HepG2 (cell line): ENCODE measurements around the gene CAMKMT. TPM values are rescaled to one million over a fixed set of nuclear protein-coding genes. Genes with fewer than 3 reads are reported as not detected.

Experiments
- ATAC-seq: fragments of 200-7000 bp; cut with Tn5 transposase; 3 replicates; pipeline ENCODE4 v1.9.1; 2020; ENCODE audit warnings: mild to moderate bottlenecking, moderate library complexity
- BruUV-seq: library from RNA; stranded (reverse); fragments of 400-500 nt; replicated peaks from 2 replicates; lab custom pipeline; 2021; lab: Mats Ljungman, UMichigan
- CTCF ChIA-PET: fragments of 300-600 bp; formaldehyde crosslinking; extraction: SDS; loops from one replicate; lab custom pipeline; 2021; ENCODE audit warnings: low total read pairs, inconsistent platforms, low intra/inter-chr PET ratio; lab: Yijun Ruan, JAX
- POLR2A ChIA-PET: fragments of 350-600 bp; sonication (Branson Sonifier 250); formaldehyde crosslinking; loops from one replicate; lab custom pipeline; 2020; ENCODE audit warnings: antibody characterized with exemption, inconsistent platforms; lab: Yijun Ruan, JAX
- DNase-seq: peaks from one replicate; pipeline ENCODE4 v3.0.0-alpha.2; 2015; ENCODE audit warnings: low spot score
- FAIRE-seq: peaks from 3 replicates; lab custom pipeline; 2011; peaks lifted over from hg19 to GRCh38; lab: Jason Lieb, UNC
- H2AFZ ChIP-seq: one replicate; pipeline ENCODE4 v1.6.1; 2011; ENCODE audit warnings: low read length, inconsistent platforms
- H3K27ac ChIP-seq: fragments of 300-600 bp; 3 replicates; pipeline ENCODE4 v1.8.0; 2011; ENCODE audit warnings: mixed run types, mild to moderate bottlenecking, mixed read lengths, low read length, inconsistent platforms; ENCODE audit not compliant: insufficient read depth; ENCODE audit errors: extremely low read length
- H3K27me3 ChIP-seq, 2 experiments: fragments of 200-600 bp in 1 of 2; 2 replicates in 1 of 2; 3 replicates in 1 of 2; pipeline versions ENCODE4 v1.6.0 to v1.8.0; 2011; ENCODE audit warnings: low read length in 2 of 2, mild to moderate bottlenecking in 2 of 2, moderate library complexity in 2 of 2, inconsistent platforms in 1 of 2; ENCODE audit not compliant: insufficient read depth in 2 of 2, control insufficient read depth in 1 of 2
- H3K36me3 ChIP-seq, 2 experiments: fragments of 200-600 bp in 1 of 2; replicated peaks in 1 of 2; 2 replicates in 1 of 2; 3 replicates in 1 of 2; pipeline versions ENCODE4 v1.5.1 to v1.8.0; 2011; ENCODE audit warnings: low read length in 2 of 2, inconsistent platforms in 1 of 2; ENCODE audit not compliant: insufficient read depth in 2 of 2, control insufficient read depth in 1 of 2
- H3K4me1 ChIP-seq: 2 replicates; pipeline ENCODE4 v1.5.1; 2012; ENCODE audit warnings: low read length, inconsistent platforms; ENCODE audit not compliant: insufficient read depth
- H3K4me2 ChIP-seq: 2 replicates; pipeline ENCODE4 v1.6.0; 2011; ENCODE audit warnings: low read depth, low read length, inconsistent platforms
- H3K4me3 ChIP-seq, 3 experiments: fragments of 200-600 bp in 1 of 3; sonication (generic), shearing (Covaris generic) in 1 of 3; replicated peaks in 1 of 3; 2 replicates each; pipeline ENCODE4 v1.5.1; 2011 to 2016; ENCODE audit warnings: low read length in 3 of 3, inconsistent platforms in 2 of 3, low read depth in 2 of 3, mild to moderate bottlenecking in 2 of 3, control low read depth in 1 of 3, mixed read lengths in 1 of 3; ENCODE audit not compliant: insufficient read depth in 1 of 3
- H3K79me2 ChIP-seq: one replicate; pipeline ENCODE4 v1.6.1; 2011; ENCODE audit warnings: low read length, inconsistent platforms; ENCODE audit not compliant: insufficient read depth
- H3K9ac ChIP-seq: 2 replicates; pipeline ENCODE4 v1.6.0; 2011; ENCODE audit warnings: mild to moderate bottlenecking, low read depth, low read length, inconsistent platforms; ENCODE audit not compliant: insufficient read depth
- H3K9me3 ChIP-seq: 2 replicates; pipeline ENCODE4 v1.5.1; 2012; ENCODE audit warnings: mild to moderate bottlenecking, low read length
- H4K20me1 ChIP-seq: 2 replicates; pipeline ENCODE4 v1.6.0; 2011; ENCODE audit warnings: inconsistent platforms, mild to moderate bottlenecking, low read length, moderate library complexity; ENCODE audit not compliant: insufficient read depth
- CHCHD3 ChIP-seq: sonication (generic); formaldehyde crosslinking; IDR thresholded peaks from 2 replicates; pipeline ENCODE4 v1.8.0; 2022; ENCODE audit warnings: mild to moderate bottlenecking, missing genetic modification reagents, moderate library complexity
- EED ChIP-seq: sonication (generic); formaldehyde crosslinking; IDR thresholded peaks from 2 replicates; pipeline ENCODE4 v1.5.0; 2020; ENCODE audit warnings: mild to moderate bottlenecking, missing genetic modification reagents
- IKZF1 ChIP-seq: fragments of 450-650 bp; IDR thresholded peaks from 2 replicates; pipeline ENCODE4 v1.7.1; 2016
- RFX1 ChIP-seq: fragments of 450-650 bp; IDR thresholded peaks from 2 replicates; pipeline ENCODE4 v1.6.1; 2017
- SKI ChIP-seq: fragments of 450-650 bp; IDR thresholded peaks from one replicate; pipeline ENCODE4 v1.6.1; 2018; ENCODE audit warnings: mild to moderate bottlenecking; ENCODE audit not compliant: partially characterized antibody
- TEAD3 ChIP-seq: optimal IDR thresholded peaks from 2 replicates; pipeline ENCODE3; 2016; ENCODE audit warnings: borderline replicate concordance
- THYN1 ChIP-seq: sonication (generic); formaldehyde crosslinking; IDR thresholded peaks from 2 replicates; pipeline ENCODE4 v1.8.1; 2023; ENCODE audit warnings: low read depth, mild to moderate bottlenecking, moderate library complexity, missing genetic modification reagents, borderline replicate concordance
- ZFAT ChIP-seq: sonication (generic); formaldehyde crosslinking; conservative IDR thresholded peaks from 2 replicates; pipeline ENCODE4 v1.8.1; 2023; ENCODE audit warnings: missing genetic modification reagents, inconsistent platforms
- ZNF253 ChIP-seq: sonication (generic); formaldehyde crosslinking; IDR thresholded peaks from 2 replicates; pipeline ENCODE4 v1.8.0; 2022; ENCODE audit warnings: mild to moderate bottlenecking, missing genetic modification reagents, borderline replicate concordance
- ZNF75D ChIP-seq: sonication (generic); formaldehyde crosslinking; IDR thresholded peaks from 2 replicates; pipeline ENCODE4 v1.8.1; 2023; ENCODE audit warnings: missing genetic modification reagents, mild to moderate bottlenecking, borderline replicate concordance
- ZNF891 ChIP-seq: sonication (generic); formaldehyde crosslinking; IDR thresholded peaks from 2 replicates; pipeline ENCODE4 v1.5.0; 2020; ENCODE audit warnings: mild to moderate bottlenecking, missing genetic modification reagents
- ZSCAN25 ChIP-seq: sonication (generic); formaldehyde crosslinking; IDR thresholded peaks from 2 replicates; pipeline ENCODE4 v1.8.0; 2022; ENCODE audit warnings: mild to moderate bottlenecking, missing genetic modification reagents
- WGBS: methylation state at CpG from one replicate; pipeline ENCODE4 v1.1.6; 2017; ENCODE audit warnings: low lambda C conversion rate; 5-methylcytosine and 5-hydroxymethylcytosine counted together
- in situ Hi-C: cut with HindIII; loops from 2 replicates; pipeline ENCODE4 v1.10.0; 2017; ENCODE audit warnings: low pct_unique_long_range_greater_than_20kb; ENCODE audit not compliant: extremely low pct_ligation_motif_present
- intact Hi-C: fragments of 100-400 bp; cut with micrococcal nuclease; formaldehyde crosslinking; loops from one replicate; pipeline ENCODE4 v1.10.0; 2022; ENCODE audit not compliant: unreplicated experiment
- polyA plus RNA-seq, 8 experiments: library from polyadenylated mRNA; depleted of rRNA in 3 of 8; stranded (reverse) in 7 of 8; unstranded in 1 of 8; fragments of >200 nt; fragmentation: Illumina TruSeq in 4 of 8; extraction: Trizol in 4 of 8; gene quantifications; 2 replicates each; pipeline versions ENCODE4 v1.2.1 to v1.2.3, GENCODE V29; 2011 to 2016; ENCODE audit warnings: low read depth in 4 of 8, missing spikeins in 1 of 8, mixed read lengths in 1 of 8; ENCODE audit not compliant: insufficient read depth in 1 of 8
- total RNA-seq, 5 experiments: library from RNA; depleted of rRNA; stranded (reverse); fragments of >200 nt; fragmentation: Illumina TruSeq; extraction: Trizol; gene quantifications; 2 replicates each; pipeline ENCODE4 v1.2.3, GENCODE V29; 2016; ENCODE audit warnings: low read depth in 1 of 5
- TF ChIP-seq, protein P1 (sequence below): sonication (generic); formaldehyde crosslinking; IDR thresholded peaks from 2 replicates; pipeline ENCODE4 v1.4.0; 2020; ENCODE audit warnings: missing genetic modification reagents, low read depth, mild to moderate bottlenecking, borderline replicate concordance
- TF ChIP-seq, protein P2 (sequence below): sonication (generic); formaldehyde crosslinking; IDR thresholded peaks from 2 replicates; pipeline ENCODE4 v1.4.0; 2020; ENCODE audit warnings: missing genetic modification reagents
- TF ChIP-seq, protein P3 (sequence below): sonication (generic); formaldehyde crosslinking; IDR thresholded peaks from 2 replicates; pipeline ENCODE4 v1.5.0; 2020; ENCODE audit warnings: mild to moderate bottlenecking, missing genetic modification reagents, borderline replicate concordance
- TF ChIP-seq, protein P4 (sequence below): IDR thresholded peaks from 2 replicates; pipeline ENCODE4 v1.6.1; 2012; ENCODE audit warnings: low read length, improper control_type of control experiment

CAMKMT gene
- total and polyA plus RNA-seq, 2 of the 13 experiments (the other 11 are each of a cell fraction or from before 2014, with no cell fraction given), result 6.9 to 20.8 TPM

DNA sequence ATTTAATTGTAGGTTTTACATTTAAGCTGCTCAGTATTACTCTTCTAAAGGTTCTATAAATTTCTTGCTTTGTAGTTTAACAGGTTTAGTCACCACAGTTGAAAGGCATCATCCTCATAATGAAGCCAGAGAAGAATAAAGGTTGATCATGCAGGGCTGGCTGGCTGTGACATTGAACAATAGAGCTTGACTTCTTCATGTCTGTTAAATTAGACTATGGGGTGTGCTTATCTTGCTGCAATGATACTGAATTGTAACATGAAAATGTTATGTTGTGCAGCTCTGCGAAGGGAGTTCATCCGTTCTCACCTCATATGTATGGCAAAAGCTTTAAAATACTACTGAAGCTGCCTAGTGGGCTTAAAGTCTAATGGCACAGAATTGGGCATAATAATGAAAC, 81.8 kb downstream of the CAMKMT start:
- no peaks in the 10 kb centered on the region for H3K27me3 ChIP-seq
- H3K36me3 ChIP-seq, result no peaks in the 10 kb centered on the region
- peaks cover 5% of the 10 kb centered on the region for H3K4me1 ChIP-seq
- H2AFZ ChIP-seq, result no peak overlapping the region
- H3K4me3 ChIP-seq, result no peak overlapping the region
- FAIRE-seq (no peak), ATAC-seq (no peak), DNase-seq (no peak)
- WGBS, result 99% methylated on average over 2 of the region's 2 CpGs
- POLR2A ChIA-PET, result no interaction called here
- H4K20me1 ChIP-seq, result no peaks in the 10 kb centered on the region
- H3K79me2 ChIP-seq, result no peaks in the 10 kb centered on the region
- no peaks in the 10 kb centered on the region for H3K9me3 ChIP-seq
- H3K9ac ChIP-seq, result no peak overlapping the region
- no peak overlapping the region for H3K27ac ChIP-seq
- BruUV-seq, result no TSS peak
- in situ Hi-C loops (no loop called here), intact Hi-C loops (no loop called here)
- H3K4me2 ChIP-seq, result no peak overlapping the region
- CTCF ChIA-PET, result no interaction called here
- TF ChIP-seq, protein P1, sequence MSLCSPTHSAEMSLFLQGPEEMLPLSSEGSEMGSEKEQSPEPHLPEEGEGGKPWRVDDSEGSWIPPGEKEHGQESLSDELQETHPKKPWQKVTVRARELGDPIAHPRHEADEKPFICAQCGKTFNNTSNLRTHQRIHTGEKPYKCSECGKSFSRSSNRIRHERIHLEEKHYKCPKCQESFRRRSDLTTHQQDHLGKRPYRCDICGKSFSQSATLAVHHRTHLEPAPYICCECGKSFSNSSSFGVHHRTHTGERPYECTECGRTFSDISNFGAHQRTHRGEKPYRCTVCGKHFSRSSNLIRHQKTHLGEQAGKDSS (CRISPR knock-in tag), result no peak
- TF ChIP-seq THYN1 (no peak), ZNF253 (CRISPR knock-in tag) (no peak), RFX1 (no peak), ZNF75D (CRISPR knock-in tag) (no peak), ZNF891 (CRISPR knock-in tag) (no peak), CHCHD3 (no peak), ZFAT (CRISPR knock-in tag) (no peak), ZSCAN25 (CRISPR knock-in tag) (no peak), IKZF1 (no peak), EED (CRISPR knock-in tag) (no peak), SKI (no peak), TEAD3 (CRISPR knock-in tag) (no peak)
- TF ChIP-seq, protein P2, sequence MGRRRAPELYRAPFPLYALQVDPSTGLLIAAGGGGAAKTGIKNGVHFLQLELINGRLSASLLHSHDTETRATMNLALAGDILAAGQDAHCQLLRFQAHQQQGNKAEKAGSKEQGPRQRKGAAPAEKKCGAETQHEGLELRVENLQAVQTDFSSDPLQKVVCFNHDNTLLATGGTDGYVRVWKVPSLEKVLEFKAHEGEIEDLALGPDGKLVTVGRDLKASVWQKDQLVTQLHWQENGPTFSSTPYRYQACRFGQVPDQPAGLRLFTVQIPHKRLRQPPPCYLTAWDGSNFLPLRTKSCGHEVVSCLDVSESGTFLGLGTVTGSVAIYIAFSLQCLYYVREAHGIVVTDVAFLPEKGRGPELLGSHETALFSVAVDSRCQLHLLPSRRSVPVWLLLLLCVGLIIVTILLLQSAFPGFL, result no peak
- TF ChIP-seq, protein P3, sequence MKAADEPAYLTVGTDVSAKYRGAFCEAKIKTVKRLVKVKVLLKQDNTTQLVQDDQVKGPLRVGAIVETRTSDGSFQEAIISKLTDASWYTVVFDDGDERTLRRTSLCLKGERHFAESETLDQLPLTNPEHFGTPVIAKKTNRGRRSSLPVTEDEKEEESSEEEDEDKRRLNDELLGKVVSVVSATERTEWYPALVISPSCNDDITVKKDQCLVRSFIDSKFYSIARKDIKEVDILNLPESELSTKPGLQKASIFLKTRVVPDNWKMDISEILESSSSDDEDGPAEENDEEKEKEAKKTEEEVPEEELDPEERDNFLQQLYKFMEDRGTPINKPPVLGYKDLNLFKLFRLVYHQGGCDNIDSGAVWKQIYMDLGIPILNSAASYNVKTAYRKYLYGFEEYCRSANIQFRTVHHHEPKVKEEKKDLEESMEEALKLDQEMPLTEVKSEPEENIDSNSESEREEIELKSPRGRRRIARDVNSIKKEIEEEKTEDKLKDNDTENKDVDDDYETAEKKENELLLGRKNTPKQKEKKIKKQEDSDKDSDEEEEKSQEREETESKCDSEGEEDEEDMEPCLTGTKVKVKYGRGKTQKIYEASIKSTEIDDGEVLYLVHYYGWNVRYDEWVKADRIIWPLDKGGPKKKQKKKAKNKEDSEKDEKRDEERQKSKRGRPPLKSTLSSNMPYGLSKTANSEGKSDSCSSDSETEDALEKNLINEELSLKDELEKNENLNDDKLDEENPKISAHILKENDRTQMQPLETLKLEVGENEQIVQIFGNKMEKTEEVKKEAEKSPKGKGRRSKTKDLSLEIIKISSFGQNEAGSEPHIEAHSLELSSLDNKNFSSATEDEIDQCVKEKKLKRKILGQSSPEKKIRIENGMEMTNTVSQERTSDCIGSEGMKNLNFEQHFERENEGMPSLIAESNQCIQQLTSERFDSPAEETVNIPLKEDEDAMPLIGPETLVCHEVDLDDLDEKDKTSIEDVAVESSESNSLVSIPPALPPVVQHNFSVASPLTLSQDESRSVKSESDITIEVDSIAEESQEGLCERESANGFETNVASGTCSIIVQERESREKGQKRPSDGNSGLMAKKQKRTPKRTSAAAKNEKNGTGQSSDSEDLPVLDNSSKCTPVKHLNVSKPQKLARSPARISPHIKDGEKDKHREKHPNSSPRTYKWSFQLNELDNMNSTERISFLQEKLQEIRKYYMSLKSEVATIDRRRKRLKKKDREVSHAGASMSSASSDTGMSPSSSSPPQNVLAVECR (CRISPR knock-in tag), result no peak
- TF ChIP-seq, protein P4, sequence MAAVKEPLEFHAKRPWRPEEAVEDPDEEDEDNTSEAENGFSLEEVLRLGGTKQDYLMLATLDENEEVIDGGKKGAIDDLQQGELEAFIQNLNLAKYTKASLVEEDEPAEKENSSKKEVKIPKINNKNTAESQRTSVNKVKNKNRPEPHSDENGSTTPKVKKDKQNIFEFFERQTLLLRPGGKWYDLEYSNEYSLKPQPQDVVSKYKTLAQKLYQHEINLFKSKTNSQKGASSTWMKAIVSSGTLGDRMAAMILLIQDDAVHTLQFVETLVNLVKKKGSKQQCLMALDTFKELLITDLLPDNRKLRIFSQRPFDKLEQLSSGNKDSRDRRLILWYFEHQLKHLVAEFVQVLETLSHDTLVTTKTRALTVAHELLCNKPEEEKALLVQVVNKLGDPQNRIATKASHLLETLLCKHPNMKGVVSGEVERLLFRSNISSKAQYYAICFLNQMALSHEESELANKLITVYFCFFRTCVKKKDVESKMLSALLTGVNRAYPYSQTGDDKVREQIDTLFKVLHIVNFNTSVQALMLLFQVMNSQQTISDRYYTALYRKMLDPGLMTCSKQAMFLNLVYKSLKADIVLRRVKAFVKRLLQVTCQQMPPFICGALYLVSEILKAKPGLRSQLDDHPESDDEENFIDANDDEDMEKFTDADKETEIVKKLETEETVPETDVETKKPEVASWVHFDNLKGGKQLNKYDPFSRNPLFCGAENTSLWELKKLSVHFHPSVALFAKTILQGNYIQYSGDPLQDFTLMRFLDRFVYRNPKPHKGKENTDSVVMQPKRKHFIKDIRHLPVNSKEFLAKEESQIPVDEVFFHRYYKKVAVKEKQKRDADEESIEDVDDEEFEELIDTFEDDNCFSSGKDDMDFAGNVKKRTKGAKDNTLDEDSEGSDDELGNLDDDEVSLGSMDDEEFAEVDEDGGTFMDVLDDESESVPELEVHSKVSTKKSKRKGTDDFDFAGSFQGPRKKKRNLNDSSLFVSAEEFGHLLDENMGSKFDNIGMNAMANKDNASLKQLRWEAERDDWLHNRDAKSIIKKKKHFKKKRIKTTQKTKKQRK, result no peak
